ENCODE results near the gene MICAL1.

GRCh38 chr6:109445382-109445781 is 10.2 kb downstream of the MICAL1 start:
- no peak for TF ChIP-seq POLR2AphosphoS2 (IDR thresholded peaks at IDR 0.05; ENCODE audit: low read depth, low read length)
- TF ChIP-seq USF2 (IDR thresholded peaks at IDR 0.05; ENCODE audit: borderline replicate concordance, low read depth, low read length), result no peak
- TF ChIP-seq POLR2A (IDR thresholded peaks at IDR 0.05; ENCODE audit: low read depth, low read length), result no peak; the same call in 1 of the 2 replicates
- no peak for TF ChIP-seq EZH2 (IDR thresholded peaks at IDR 0.05; ENCODE audit: borderline replicate concordance, control insufficient read depth, low read depth, low read length)

Measured in GM12878 (cell line).